GM18868 (cell line): Measurements from ENCODE around the gene MAVS.
"Not testable (repeated sequence)": the region's sequence is repeated elsewhere in the genome, so short reads cannot be mapped to it uniquely, and the experiment has no call there.

Source experiments
- ATAC-seq: cut with Tn5 transposase; IDR thresholded peaks from one replicate; pipeline ENCODE4 v1.9.1; 2021; ENCODE audit warnings: mild to moderate bottlenecking, moderate library complexity; ENCODE audit not compliant: unreplicated experiment

Gene MAVS

GRCh38 chr20:3885715-3886114 lies 39.1 kb downstream of the MAVS start:
- ATAC-seq = no peak

- no peak for ATAC-seq
Observed at GRCh38 chr20:3887876-3888620, 41.4 kb downstream of the MAVS start.

- peak; percentile 95 for ATAC-seq
Observed at GRCh38 chr20:3888622-3889488, 42.2 kb downstream of the MAVS start, which contains the start of gene PANK2. Gene PANK2, plus strand, starts transcription at chr20:3889387.

- ATAC-seq = peak; percentile 11
Observed at GRCh38 chr20:3889489-3890397, 43.1 kb downstream of the MAVS start.

GRCh38 chr20:3890398-3890751 lies 43.7 kb downstream of the MAVS start:
- ATAC-seq = no peak

- ATAC-seq = no peak
Observed at GRCh38 chr20:3890999-3891929, 44.6 kb downstream of the MAVS start.

GRCh38 chr20:3894796-3895195 lies 48.2 kb downstream of the MAVS start:
- no peak for ATAC-seq

- ATAC-seq = no peak
Observed at GRCh38 chr20:3896302-3896701, 49.7 kb downstream of the MAVS start.

- ATAC-seq = no peak
Observed at GRCh38 chr20:3896853-3897583, 50.4 kb downstream of the MAVS start.

GRCh38 chr20:3898181-3898580 lies 51.5 kb downstream of the MAVS start:
- ATAC-seq = not testable (repeated sequence)

- no peak for ATAC-seq
Observed at GRCh38 chr20:3898639-3899038, 52.0 kb downstream of the MAVS start.

- no peak for ATAC-seq
Observed at GRCh38 chr20:3900187-3900604, 53.6 kb downstream of the MAVS start.

GRCh38 chr20:3901028-3901705 lies 54.5 kb downstream of the MAVS start:
- no peak for ATAC-seq

- no peak for ATAC-seq
Observed at GRCh38 chr20:3901706-3902440, 55.2 kb downstream of the MAVS start.

GRCh38 chr20:3902446-3902845 lies 55.8 kb downstream of the MAVS start:
- no peak for ATAC-seq

GRCh38 chr20:3904224-3904623 lies 57.6 kb downstream of the MAVS start:
- ATAC-seq = no peak

- ATAC-seq = no peak
Observed at GRCh38 chr20:3904857-3905256, 58.2 kb downstream of the MAVS start.
